ENCODE data around the gene KAT6B. TPM values are rescaled to one million over a fixed set of nuclear protein-coding genes. Genes with fewer than 3 reads are reported as not detected.
"Not testable (repeated sequence)": the region's sequence is repeated elsewhere in the genome, so short reads cannot be mapped to it uniquely, and the experiment has no call there.

The KAT6B gene
- total and polyA plus RNA-seq, 8 donors, result 27.6 to 48.1 (median 42.3) TPM

GRCh38 chr10:74786126-74786525, 40.3 kb upstream of the KAT6B start:
- Histone ChIP-seq H3K27me3 (no peaks in the 10 kb centered on the region), H3K9me3 (no peaks in the 10 kb centered on the region), H3K36me3 (no peaks in the 10 kb centered on the region), H3K4me1 (no peaks in the 10 kb centered on the region), H3K27ac (no peak overlapping the region), H3K4me3 (no peak overlapping the region)
- DNase-seq, result peak in 1 of 4 donors; percentile 16
- intact Hi-C loops (cut with DNase I), result no loop called here
- TF ChIP-seq CTCF (IDR thresholded peaks at IDR 0.05), result no peak
- no peak for ATAC-seq

GRCh38 chr10:74787457-74787856, 38.9 kb upstream of the KAT6B start:
- intact Hi-C loops (cut with DNase I), result no loop called here
- no peaks in the 10 kb centered on the region for H3K36me3 ChIP-seq

GRCh38 chr10:74791979-74792378, 34.4 kb upstream of the KAT6B start:
- H3K36me3 ChIP-seq; H3K27me3 ChIP-seq; DNase-seq; H3K4me1 ChIP-seq; H3K4me3 ChIP-seq; intact Hi-C loops (cut with DNase I); H3K27ac ChIP-seq; H3K9me3 ChIP-seq; ATAC-seq: not testable (repeated sequence)

More at GRCh38 chr10:74787457-74787856, 38.9 kb upstream of the KAT6B start:
- Histone ChIP-seq H3K9me3 (no peaks in the 10 kb centered on the region), H3K4me3 (no peak overlapping the region), H3K4me1 (no peaks in the 10 kb centered on the region), H3K27ac (no peak overlapping the region), H3K27me3 (no peaks in the 10 kb centered on the region)
- TF ChIP-seq CTCF (IDR thresholded peaks at IDR 0.05), result no peak
- ATAC-seq (no peak), DNase-seq (no peak)

DNA sequence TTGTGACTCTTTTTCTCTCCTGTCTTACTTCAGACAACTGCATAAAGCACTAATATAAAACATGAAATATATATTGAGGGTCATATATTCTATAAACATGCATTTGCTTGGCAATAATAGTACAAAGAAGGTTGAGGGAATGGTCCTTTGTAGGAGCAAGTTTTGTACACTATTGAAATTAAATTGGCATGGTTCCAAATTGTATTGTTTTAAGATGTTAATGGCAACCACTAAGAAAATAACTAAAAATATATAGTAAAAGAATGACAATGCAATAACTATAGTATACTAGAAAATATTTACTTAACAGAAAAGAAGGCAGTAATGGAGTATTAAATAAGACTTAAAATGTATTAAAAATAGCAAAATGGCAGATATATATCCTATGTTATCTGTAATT, 33.7 kb upstream of the KAT6B start:
- H3K27ac ChIP-seq, result no peak overlapping the region
- TF ChIP-seq CTCF (IDR thresholded peaks at IDR 0.05), result no peak
- no peaks in the 10 kb centered on the region for H3K4me1 ChIP-seq
- no peak for ATAC-seq
- H3K9me3 ChIP-seq, result no peaks in the 10 kb centered on the region
- intact Hi-C loops (cut with DNase I), result no loop called here
- H3K36me3 ChIP-seq, result no peaks in the 10 kb centered on the region
- no peak overlapping the region for H3K4me3 ChIP-seq
- no peaks in the 10 kb centered on the region for H3K27me3 ChIP-seq
- no peak for DNase-seq

GRCh38 chr10:74793240-74793639, 33.2 kb upstream of the KAT6B start:
- DNase-seq, H3K27ac ChIP-seq: not testable (repeated sequence)

GRCh38 chr10:74794531-74794930, 31.9 kb upstream of the KAT6B start:
- ATAC-seq, result no peak
- no peak for TF ChIP-seq CTCF (IDR thresholded peaks at IDR 0.05)

More at GRCh38 chr10:74793240-74793639, 33.2 kb upstream of the KAT6B start:
- H3K36me3 ChIP-seq; intact Hi-C loops (cut with DNase I); ATAC-seq; H3K4me3 ChIP-seq; H3K27me3 ChIP-seq; H3K4me1 ChIP-seq; H3K9me3 ChIP-seq: not testable (repeated sequence)

More at GRCh38 chr10:74794531-74794930, 31.9 kb upstream of the KAT6B start:
- H3K27ac ChIP-seq, result no peak overlapping the region
- no peaks in the 10 kb centered on the region for H3K4me1 ChIP-seq
- no peaks in the 10 kb centered on the region for H3K27me3 ChIP-seq
- H3K9me3 ChIP-seq, result no peaks in the 10 kb centered on the region
- intact Hi-C loops (cut with DNase I), result no loop called here
- no peak for DNase-seq
- no peak overlapping the region for H3K4me3 ChIP-seq
- no peaks in the 10 kb centered on the region for H3K36me3 ChIP-seq

Data from left lung (tissue), 10 donors.